Body of pancreas (tissue), 4 donors: Measurements from ENCODE around the gene SPC25. TPM values are rescaled to one million over a fixed set of nuclear protein-coding genes. Genes with fewer than 3 reads are reported as not detected.

Experiments used
- ATAC-seq: fragments of 150-250 bp; one replicate; pipeline ENCODE4 v1.9.1; 2016
- DNase-seq, 4 donors: peaks; one replicate each; pipeline ENCODE4 v3.0.0-alpha.2; 2019
- H3K27ac ChIP-seq, 4 donors: fragments of 200-600 bp; sonication (generic); 1 replicate in 3 of 4; 2 replicates in 1 of 4; pipeline versions ENCODE4 v1.5.1 to v1.6.1; 2016 to 2019; ENCODE audit warnings: mild to moderate bottlenecking in 1 of 4, mixed read lengths in 1 of 4, moderate library complexity in 1 of 4
- H3K27me3 ChIP-seq, 2 donors: fragments of 200-600 bp; sonication (generic); one replicate each; pipeline ENCODE4 v1.6.0; 2016; ENCODE audit warnings: mild to moderate bottlenecking in 1 of 2
- H3K36me3 ChIP-seq, 2 donors: fragments of 200-600 bp; sonication (generic); replicated peaks in 1 of 2; 2 replicates each; pipeline ENCODE4 v1.5.1; 2016; ENCODE audit warnings: low read depth in 2 of 2; ENCODE audit not compliant: insufficient read depth in 1 of 2
- H3K4me1 ChIP-seq: fragments of 200-600 bp; sonication (generic); one replicate; pipeline ENCODE4 v1.6.0; 2016
- H3K4me3 ChIP-seq, 2 donors: fragments of 200-600 bp; sonication (generic); 1 replicate in 1 of 2; 2 replicates in 1 of 2; pipeline ENCODE4 v1.5.1; 2016 to 2019
- H3K9me3 ChIP-seq, 3 donors: fragments of 200-600 bp; sonication (generic); 1 replicate in 2 of 3; 2 replicates in 1 of 3; pipeline ENCODE4 v1.5.1; 2016
- CTCF ChIP-seq, 7 experiments: fragments of 450-650 bp in 4 of 7; fragments of 200-600 bp in 3 of 7; sonication (generic) in 3 of 7; IDR thresholded peaks; one replicate each; pipeline ENCODE4 v1.5.1; 2016 to 2019; ENCODE audit warnings: antibody characterized with exemption in 7 of 7
- POLR2A ChIP-seq, 3 donors: fragments of 450-650 bp; IDR thresholded peaks; one replicate each; pipeline ENCODE4 v1.6.1; 2016; ENCODE audit warnings: antibody characterized with exemption in 3 of 3, mild to moderate bottlenecking in 2 of 3
- WGBS, 2 donors: methylation state at CpG; one replicate each; pipeline ENCODE4 v1.1.5; 2017; 5-methylcytosine and 5-hydroxymethylcytosine counted together
- intact Hi-C: fragments of 100-400 bp; cut with DNase I; formaldehyde crosslinking; loops from one replicate; pipeline ENCODE4 v1.15.1; 2023
- total RNA-seq, 2 donors: library from RNA; depleted of rRNA; stranded (reverse); fragments of >200 nt; gene quantifications; one replicate each; pipeline ENCODE4 v1.1.0, GENCODE V29; 2016

SPC25 gene
- total RNA-seq, 2 donors from 2014 or later: not detected

DNA sequence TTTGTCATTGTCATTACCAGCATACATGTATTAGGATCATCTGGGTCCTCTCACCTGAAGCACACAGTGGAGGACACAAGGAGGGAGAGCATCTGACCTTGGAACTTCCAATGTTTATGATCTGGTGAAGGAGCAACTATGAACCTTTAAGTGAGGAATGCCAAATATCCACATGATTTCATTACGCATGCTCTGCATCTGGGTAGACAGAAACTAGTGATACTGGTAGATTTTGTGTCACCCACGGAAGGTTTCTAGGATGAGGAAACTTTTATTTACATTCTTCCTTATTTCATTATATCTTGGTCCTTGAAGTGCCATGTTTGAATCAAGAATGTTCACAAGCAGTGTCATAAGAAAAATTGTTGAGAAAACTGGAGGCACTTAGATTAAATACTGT lies 32.1 kb downstream of the SPC25 start:
- no peaks in the 10 kb centered on the region for H3K27me3 ChIP-seq
- intact Hi-C loops: no loop called here
- peaks cover 14 to 20% of the 10 kb centered on the region in 2 donors for H3K36me3 ChIP-seq
- ATAC-seq: no peak
- TF ChIP-seq CTCF (IDR thresholded peaks at IDR 0.05) (no peak), POLR2A (IDR thresholded peaks at IDR 0.05) (no peak)
- no peak overlapping the region for H3K27ac ChIP-seq
- DNase-seq: no peak
- H3K4me1 ChIP-seq: no peaks in the 10 kb centered on the region
- no peaks in the 10 kb centered on the region for H3K9me3 ChIP-seq
- no peak overlapping the region for H3K4me3 ChIP-seq
- 92% methylated on average over 2 of the region's 2 CpGs for WGBS, 2 donors

DNA sequence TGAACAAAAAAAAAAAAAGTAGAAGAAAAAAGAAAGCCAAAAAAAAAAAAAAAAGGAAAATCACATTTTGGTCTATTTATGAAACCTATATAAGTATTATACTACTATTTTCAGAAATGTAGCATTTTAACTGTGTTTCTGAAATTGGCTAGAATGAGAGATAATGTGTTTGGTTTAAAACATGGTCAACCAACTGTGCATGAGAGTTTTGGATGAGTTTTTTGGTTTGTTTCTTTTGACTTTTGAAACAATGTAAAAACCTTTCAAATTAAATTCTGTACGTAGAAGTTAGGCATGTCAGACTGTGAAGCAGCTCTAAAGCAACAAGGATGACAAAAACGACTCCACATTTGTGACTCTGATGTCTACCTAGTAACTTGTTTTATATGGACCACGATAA lies 34.6 kb downstream of the SPC25 start:
- Histone ChIP-seq H3K36me3 (peaks cover 0 to 8% of the 10 kb centered on the region in 2 donors), H3K4me1 (no peaks in the 10 kb centered on the region), H3K4me3 (no peak overlapping the region), H3K27me3 (no peaks in the 10 kb centered on the region), H3K9me3 (no peaks in the 10 kb centered on the region), H3K27ac (no peak overlapping the region)
- ATAC-seq (no peak), DNase-seq (no peak)
- intact Hi-C loops: no loop called here
- 90 to 96% methylated on average over 3 of the region's 3 CpGs for WGBS, 2 donors
- TF ChIP-seq POLR2A (IDR thresholded peaks at IDR 0.05) (no peak), CTCF (IDR thresholded peaks at IDR 0.05) (no peak)

DNA sequence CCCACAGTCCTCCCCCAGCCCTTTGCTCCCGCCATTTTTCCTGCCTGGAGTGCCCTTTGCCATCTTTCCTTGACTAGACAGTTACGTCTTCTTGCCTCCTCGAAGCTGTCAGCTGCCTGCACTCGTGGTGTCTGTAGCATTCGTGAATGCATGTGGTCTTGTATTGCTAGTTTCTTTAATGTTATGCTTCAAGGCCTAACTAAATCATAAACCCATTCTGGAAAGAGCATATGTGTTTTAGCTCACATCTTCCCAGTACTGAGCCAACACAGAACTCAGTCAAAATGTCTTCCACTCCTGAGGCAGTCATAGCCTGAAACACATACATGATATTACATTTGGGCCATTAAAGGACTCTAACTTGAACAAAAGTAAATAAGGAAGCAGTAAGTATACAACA lies 35.6 kb downstream of the SPC25 start:
- H3K4me3 ChIP-seq: no peak overlapping the region
- H3K36me3 ChIP-seq: peaks cover 0 to 5% of the 10 kb centered on the region in 2 donors
- no peak for TF ChIP-seq POLR2A (IDR thresholded peaks at IDR 0.05)
- no peak for TF ChIP-seq CTCF (IDR thresholded peaks at IDR 0.05)
- intact Hi-C loops: no loop called here
- ATAC-seq (no peak), DNase-seq (no peak)
- H3K27ac ChIP-seq: no peak overlapping the region
- no peaks in the 10 kb centered on the region for H3K27me3 ChIP-seq
- WGBS, 2 donors: 92 to 95% methylated on average over 5 of the region's 5 CpGs
- no peaks in the 10 kb centered on the region for H3K9me3 ChIP-seq
- peaks cover 5% of the 10 kb centered on the region for H3K4me1 ChIP-seq

GRCh38 chr2:168853471-168853870 lies 36.8 kb downstream of the SPC25 start:
- H3K9me3 ChIP-seq: no peaks in the 10 kb centered on the region
- peaks cover 12% of the 10 kb centered on the region for H3K4me1 ChIP-seq
- ATAC-seq (no peak), DNase-seq (no peak)
- H3K27me3 ChIP-seq: no peaks in the 10 kb centered on the region
- no peak overlapping the region for H3K27ac ChIP-seq
- H3K36me3 ChIP-seq: peaks cover 0 to 4% of the 10 kb centered on the region in 2 donors
- H3K4me3 ChIP-seq: no peak overlapping the region
- TF ChIP-seq POLR2A (IDR thresholded peaks at IDR 0.05) (no peak), CTCF (IDR thresholded peaks at IDR 0.05) (no peak)
- intact Hi-C loops: no loop called here
- 88 to 100% methylated on average over 1 of the region's 1 CpG for whole genome bisulfite sequencing, 2 donors

- TF ChIP-seq CTCF (IDR thresholded peaks at IDR 0.05) (no peak), POLR2A (IDR thresholded peaks at IDR 0.05) (no peak)
- no peaks in the 10 kb centered on the region for H3K27me3 ChIP-seq
- no peak overlapping the region for H3K27ac ChIP-seq
- H3K4me1 ChIP-seq: peaks cover 16% of the 10 kb centered on the region
- H3K9me3 ChIP-seq: no peaks in the 10 kb centered on the region
- H3K4me3 ChIP-seq: no peak overlapping the region
- WGBS, 2 donors: 60 to 61% methylated on average over 3 of the region's 3 CpGs
- intact Hi-C loops: no loop called here
- ATAC-seq: no peak
- H3K36me3 ChIP-seq: peaks cover 0 to 4% of the 10 kb centered on the region in 2 donors
- DNase-seq: no peak
Observed at GRCh38 chr2:168852481-168852880, 37.7 kb downstream of the SPC25 start.
